ENCODE data around the gene PDS5B.

GRCh38 chr13:32663660-32664059 is 77.4 kb downstream of the PDS5B start:
- TF ChIP-seq CTCF (IDR thresholded peaks at IDR 0.05 in 2 of 3, conservative IDR thresholded peaks at IDR 0.05 in 1 of 3; ENCODE audit: control insufficient read depth in 2 of 3, extremely low read depth in 1 of 3, insufficient read depth in 1 of 3, low read depth in 3 of 3, low read length in 3 of 3): no peak
- TF ChIP-seq POLR2A (IDR thresholded peaks at IDR 0.05; ENCODE audit: low read depth, low read length): no peak
- TF ChIP-seq HDAC2 (IDR thresholded peaks at IDR 0.05): no peak
- no peak for TF ChIP-seq CHD2 (IDR thresholded peaks at IDR 0.05; ENCODE audit: borderline replicate concordance, low read depth, low read length)
- no peak for TF ChIP-seq FOS (IDR thresholded peaks at IDR 0.05; ENCODE audit: borderline replicate concordance, extremely low read depth, insufficient read length)
- TF ChIP-seq HDAC6 (IDR thresholded peaks at IDR 0.05; ENCODE audit: unreplicated experiment): no peak

Measured in GM12878 (cell line).